K562 (cell line): ENCODE measurements around the gene TPD52L2. TPM values are rescaled to one million over a fixed set of nuclear protein-coding genes. Genes with fewer than 3 reads are reported as not detected.

Source experiments
- CBX8 ChIP-seq: fragments of 200-600 bp; sonication (generic); IDR thresholded peaks from 2 replicates; pipeline ENCODE4 v1.6.1; 2012; ENCODE audit warnings: borderline replicate concordance, mixed run types, low read depth, mild to moderate bottlenecking, moderate library complexity, mixed read lengths, low read length, control low read depth, inconsistent platforms; ENCODE audit not compliant: poor library complexity, severe bottlenecking; ENCODE audit errors: extremely low read depth
- MYC ChIP-seq, 2 experiments: fragments of 250-450 bp in 1 of 2; sonication (Bioruptor Pico) in 1 of 2; IDR thresholded peaks; 2 replicates each; pipeline versions ENCODE4 v1.5.1 to v1.6.1; 2012 to 2021; ENCODE audit warnings: low read depth in 2 of 2, borderline replicate concordance in 1 of 2, improper control_type of control experiment in 1 of 2, low read length in 1 of 2, mild to moderate bottlenecking in 1 of 2, moderate library complexity in 1 of 2
- NELFE ChIP-seq: IDR thresholded peaks from 2 replicates; pipeline ENCODE4 v1.6.1; 2011; ENCODE audit warnings: mild to moderate bottlenecking; ENCODE audit not compliant: insufficient read depth, insufficient read length
- POLR2G ChIP-seq: fragments of 200-400 bp; formaldehyde crosslinking; IDR thresholded peaks from 2 replicates; pipeline ENCODE4 v1.6.1; 2017; ENCODE audit warnings: low read depth, mild to moderate bottlenecking, antibody characterized with exemption, low read length, moderate library complexity
- RBM22 ChIP-seq: fragments of 200-400 bp; formaldehyde crosslinking; IDR thresholded peaks from 2 replicates; pipeline ENCODE4 v1.6.1; 2018; ENCODE audit warnings: low read length, low read depth; ENCODE audit not compliant: poor library complexity, severe bottlenecking
- RFX5 ChIP-seq: IDR thresholded peaks from 2 replicates; pipeline ENCODE4 v1.6.1; 2011; ENCODE audit warnings: low read depth, mild to moderate bottlenecking, improper control_type of control experiment, low read length
- SOX6 ChIP-seq: fragments of 450-650 bp; IDR thresholded peaks from 2 replicates; pipeline ENCODE4 v1.6.1; 2014; ENCODE audit warnings: mild to moderate bottlenecking
- SPI1 ChIP-seq: IDR thresholded peaks from 2 replicates; pipeline ENCODE4 v1.6.1; 2011; ENCODE audit warnings: low read depth, low read length, control low read depth, borderline replicate concordance
- ZFP30 ChIP-seq: fragments of 250-450 bp; sonication (Bioruptor Pico); IDR thresholded peaks from 2 replicates; pipeline ENCODE4 v1.8.0; 2022; ENCODE audit warnings: moderate library complexity, mild to moderate bottlenecking, inconsistent platforms, borderline replicate concordance
- ZNF24 ChIP-seq: fragments of 450-650 bp; IDR thresholded peaks from 2 replicates; pipeline ENCODE4 v1.6.1; 2016
- polyA plus RNA-seq, 8 experiments: library from polyadenylated mRNA; depleted of rRNA in 4 of 8; stranded (reverse) in 5 of 8; unstranded in 3 of 8; fragments of >200 nt; fragmentation: Nextera tagmentation in 2 of 8; fragmentation: Illumina TruSeq in 1 of 8; extraction: Ambion mirVana in 2 of 8; extraction: Trizol in 1 of 8; gene quantifications; 2 replicates each; pipeline versions ENCODE4 v1.2.1 to v1.2.3, GENCODE V29; 2011 to 2014; ENCODE audit warnings: inconsistent platforms in 1 of 8, missing spikeins in 1 of 8
- total RNA-seq, 7 experiments: library from RNA; depleted of rRNA in 6 of 7; stranded (reverse); fragments of >200 nt in 6 of 7; fragmentation: Illumina TruSeq in 2 of 7; extraction: Trizol in 2 of 7; gene quantifications; 2 replicates each; pipeline versions ENCODE4 v1.2.1 to v1.2.3, GENCODE V29; 2011 to 2021; ENCODE audit warnings: low replicate concordance in 1 of 7
- TF ChIP-seq, protein P1 (sequence below), 2 experiments: fragments of 150-350 bp in 1 of 2; IDR thresholded peaks; 2 replicates each; pipeline ENCODE4 v1.6.1; 2012 to 2016; ENCODE audit warnings: low read depth in 2 of 2, low read length in 2 of 2, mild to moderate bottlenecking in 1 of 2, moderate library complexity in 1 of 2
- TF ChIP-seq, protein P2 (sequence below): fragments of 250-450 bp; sonication (Bioruptor Pico); IDR thresholded peaks from 2 replicates; pipeline ENCODE4 v1.5.0; 2022; ENCODE audit warnings: mild to moderate bottlenecking
- TF ChIP-seq, protein P3 (sequence below): fragments of 450-650 bp; IDR thresholded peaks from one replicate; pipeline ENCODE4 v1.6.1; 2018; ENCODE audit warnings: mild to moderate bottlenecking, moderate library complexity; ENCODE audit not compliant: partially characterized antibody
- TF ChIP-seq, protein P4 (sequence below): sonication (generic); formaldehyde crosslinking; IDR thresholded peaks from 2 replicates; pipeline ENCODE4 v1.8.1; 2022; ENCODE audit warnings: missing genetic modification reagents
- TF ChIP-seq, protein P5 (sequence below): sonication (generic); formaldehyde crosslinking; IDR thresholded peaks from 2 replicates; pipeline ENCODE4 v1.8.1; 2023; ENCODE audit warnings: mild to moderate bottlenecking, missing genetic modification reagents

Gene TPD52L2
- total and polyA plus RNA-seq, 9 of the 15 experiments (the other 6 are each of a cell fraction or from before 2014, with no cell fraction given): 1.9 to 117 (median 74.6) TPM

DNA sequence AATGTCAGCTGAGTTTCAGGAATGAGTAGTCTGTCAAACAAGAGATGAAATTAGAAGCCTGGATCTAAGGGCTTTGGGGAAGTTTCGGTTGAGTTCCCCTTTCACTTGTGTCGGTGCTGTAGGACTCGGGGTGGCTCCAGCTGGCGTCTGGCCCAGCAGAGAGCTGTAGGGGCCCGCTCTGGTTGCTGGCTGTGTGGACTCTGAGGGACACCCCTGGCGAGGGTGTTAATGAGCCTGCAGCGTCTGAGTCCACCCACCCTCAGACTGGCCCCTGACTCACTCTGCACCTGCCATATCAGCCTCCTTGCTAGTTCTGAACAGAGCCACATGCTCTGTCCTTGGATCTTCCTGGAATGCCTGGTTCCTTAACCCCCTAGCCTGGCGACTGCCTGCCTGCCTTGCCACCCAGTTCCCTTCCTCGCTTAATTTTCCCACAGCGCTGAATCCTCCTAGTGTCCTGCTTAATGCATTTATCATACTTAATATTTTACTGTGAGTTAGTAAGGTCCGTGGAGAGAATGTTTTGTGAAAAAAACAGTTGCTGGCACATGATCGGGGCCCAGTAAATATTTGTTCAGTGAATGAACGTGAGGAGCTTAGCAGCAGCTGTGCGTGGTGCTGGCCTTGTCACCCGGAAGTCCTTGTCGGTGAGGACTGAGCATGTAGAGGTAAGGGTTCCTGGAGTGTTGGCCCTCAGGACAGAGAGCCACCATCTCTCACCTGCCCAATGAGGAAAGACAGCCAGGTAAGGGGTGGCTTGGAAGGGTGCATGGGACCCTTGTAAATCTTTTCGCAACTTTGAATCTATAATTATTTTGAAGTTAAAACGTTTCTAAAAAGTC lies 31.4 kb downstream of the TPD52L2 start (continued):
- TF ChIP-seq, protein P1, sequence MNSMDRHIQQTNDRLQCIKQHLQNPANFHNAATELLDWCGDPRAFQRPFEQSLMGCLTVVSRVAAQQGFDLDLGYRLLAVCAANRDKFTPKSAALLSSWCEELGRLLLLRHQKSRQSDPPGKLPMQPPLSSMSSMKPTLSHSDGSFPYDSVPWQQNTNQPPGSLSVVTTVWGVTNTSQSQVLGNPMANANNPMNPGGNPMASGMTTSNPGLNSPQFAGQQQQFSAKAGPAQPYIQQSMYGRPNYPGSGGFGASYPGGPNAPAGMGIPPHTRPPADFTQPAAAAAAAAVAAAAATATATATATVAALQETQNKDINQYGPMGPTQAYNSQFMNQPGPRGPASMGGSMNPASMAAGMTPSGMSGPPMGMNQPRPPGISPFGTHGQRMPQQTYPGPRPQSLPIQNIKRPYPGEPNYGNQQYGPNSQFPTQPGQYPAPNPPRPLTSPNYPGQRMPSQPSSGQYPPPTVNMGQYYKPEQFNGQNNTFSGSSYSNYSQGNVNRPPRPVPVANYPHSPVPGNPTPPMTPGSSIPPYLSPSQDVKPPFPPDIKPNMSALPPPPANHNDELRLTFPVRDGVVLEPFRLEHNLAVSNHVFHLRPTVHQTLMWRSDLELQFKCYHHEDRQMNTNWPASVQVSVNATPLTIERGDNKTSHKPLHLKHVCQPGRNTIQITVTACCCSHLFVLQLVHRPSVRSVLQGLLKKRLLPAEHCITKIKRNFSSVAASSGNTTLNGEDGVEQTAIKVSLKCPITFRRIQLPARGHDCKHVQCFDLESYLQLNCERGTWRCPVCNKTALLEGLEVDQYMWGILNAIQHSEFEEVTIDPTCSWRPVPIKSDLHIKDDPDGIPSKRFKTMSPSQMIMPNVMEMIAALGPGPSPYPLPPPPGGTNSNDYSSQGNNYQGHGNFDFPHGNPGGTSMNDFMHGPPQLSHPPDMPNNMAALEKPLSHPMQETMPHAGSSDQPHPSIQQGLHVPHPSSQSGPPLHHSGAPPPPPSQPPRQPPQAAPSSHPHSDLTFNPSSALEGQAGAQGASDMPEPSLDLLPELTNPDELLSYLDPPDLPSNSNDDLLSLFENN (IDR thresholded peaks at IDR 0.05; ENCODE audit: low read depth in 2 of 2, low read length in 2 of 2): no peak
- TF ChIP-seq, protein P2, sequence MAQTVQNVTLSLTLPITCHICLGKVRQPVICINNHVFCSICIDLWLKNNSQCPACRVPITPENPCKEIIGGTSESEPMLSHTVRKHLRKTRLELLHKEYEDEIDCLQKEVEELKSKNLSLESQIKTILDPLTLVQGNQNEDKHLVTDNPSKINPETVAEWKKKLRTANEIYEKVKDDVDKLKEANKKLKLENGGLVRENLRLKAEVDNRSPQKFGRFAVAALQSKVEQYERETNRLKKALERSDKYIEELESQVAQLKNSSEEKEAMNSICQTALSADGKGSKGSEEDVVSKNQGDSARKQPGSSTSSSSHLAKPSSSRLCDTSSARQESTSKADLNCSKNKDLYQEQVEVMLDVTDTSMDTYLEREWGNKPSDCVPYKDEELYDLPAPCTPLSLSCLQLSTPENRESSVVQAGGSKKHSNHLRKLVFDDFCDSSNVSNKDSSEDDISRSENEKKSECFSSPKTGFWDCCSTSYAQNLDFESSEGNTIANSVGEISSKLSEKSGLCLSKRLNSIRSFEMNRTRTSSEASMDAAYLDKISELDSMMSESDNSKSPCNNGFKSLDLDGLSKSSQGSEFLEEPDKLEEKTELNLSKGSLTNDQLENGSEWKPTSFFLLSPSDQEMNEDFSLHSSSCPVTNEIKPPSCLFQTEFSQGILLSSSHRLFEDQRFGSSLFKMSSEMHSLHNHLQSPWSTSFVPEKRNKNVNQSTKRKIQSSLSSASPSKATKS (CRISPR knock-in tag): no peak
- TF ChIP-seq SPI1 (peak; percentile 74), ZNF24 (no peak), MYC (IDR thresholded peaks at IDR 0.05; ENCODE audit: low read depth, low read length) (no peak; the same call in 1 of the 2 replicates), MYC (CRISPR knock-in tag; IDR thresholded peaks at IDR 0.05; ENCODE audit: borderline replicate concordance, low read depth) (no peak), RBM22 (no peak), ZFP30 (no peak), CBX8 (no peak), POLR2G (peak; percentile 51; the same call in 1 of the 2 replicates), NELFE (no peak), RFX5 (no peak), SOX6 (no peak)
- TF ChIP-seq, protein P3, sequence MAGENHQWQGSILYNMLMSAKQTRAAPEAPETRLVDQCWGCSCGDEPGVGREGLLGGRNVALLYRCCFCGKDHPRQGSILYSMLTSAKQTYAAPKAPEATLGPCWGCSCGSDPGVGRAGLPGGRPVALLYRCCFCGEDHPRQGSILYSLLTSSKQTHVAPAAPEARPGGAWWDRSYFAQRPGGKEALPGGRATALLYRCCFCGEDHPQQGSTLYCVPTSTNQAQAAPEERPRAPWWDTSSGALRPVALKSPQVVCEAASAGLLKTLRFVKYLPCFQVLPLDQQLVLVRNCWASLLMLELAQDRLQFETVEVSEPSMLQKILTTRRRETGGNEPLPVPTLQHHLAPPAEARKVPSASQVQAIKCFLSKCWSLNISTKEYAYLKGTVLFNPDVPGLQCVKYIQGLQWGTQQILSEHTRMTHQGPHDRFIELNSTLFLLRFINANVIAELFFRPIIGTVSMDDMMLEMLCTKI: no peak
- TF ChIP-seq, protein P4, sequence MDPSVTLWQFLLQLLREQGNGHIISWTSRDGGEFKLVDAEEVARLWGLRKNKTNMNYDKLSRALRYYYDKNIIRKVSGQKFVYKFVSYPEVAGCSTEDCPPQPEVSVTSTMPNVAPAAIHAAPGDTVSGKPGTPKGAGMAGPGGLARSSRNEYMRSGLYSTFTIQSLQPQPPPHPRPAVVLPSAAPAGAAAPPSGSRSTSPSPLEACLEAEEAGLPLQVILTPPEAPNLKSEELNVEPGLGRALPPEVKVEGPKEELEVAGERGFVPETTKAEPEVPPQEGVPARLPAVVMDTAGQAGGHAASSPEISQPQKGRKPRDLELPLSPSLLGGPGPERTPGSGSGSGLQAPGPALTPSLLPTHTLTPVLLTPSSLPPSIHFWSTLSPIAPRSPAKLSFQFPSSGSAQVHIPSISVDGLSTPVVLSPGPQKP (CRISPR knock-in tag): no peak
- TF ChIP-seq, protein P5, sequence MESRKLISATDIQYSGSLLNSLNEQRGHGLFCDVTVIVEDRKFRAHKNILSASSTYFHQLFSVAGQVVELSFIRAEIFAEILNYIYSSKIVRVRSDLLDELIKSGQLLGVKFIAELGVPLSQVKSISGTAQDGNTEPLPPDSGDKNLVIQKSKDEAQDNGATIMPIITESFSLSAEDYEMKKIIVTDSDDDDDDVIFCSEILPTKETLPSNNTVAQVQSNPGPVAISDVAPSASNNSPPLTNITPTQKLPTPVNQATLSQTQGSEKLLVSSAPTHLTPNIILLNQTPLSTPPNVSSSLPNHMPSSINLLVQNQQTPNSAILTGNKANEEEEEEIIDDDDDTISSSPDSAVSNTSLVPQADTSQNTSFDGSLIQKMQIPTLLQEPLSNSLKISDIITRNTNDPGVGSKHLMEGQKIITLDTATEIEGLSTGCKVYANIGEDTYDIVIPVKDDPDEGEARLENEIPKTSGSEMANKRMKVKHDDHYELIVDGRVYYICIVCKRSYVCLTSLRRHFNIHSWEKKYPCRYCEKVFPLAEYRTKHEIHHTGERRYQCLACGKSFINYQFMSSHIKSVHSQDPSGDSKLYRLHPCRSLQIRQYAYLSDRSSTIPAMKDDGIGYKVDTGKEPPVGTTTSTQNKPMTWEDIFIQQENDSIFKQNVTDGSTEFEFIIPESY: no peak
